Inferior parietal cortex (tissue), 1 donor: ENCODE data around the gene COL23A1.

ENCODE experiments used
- DNase-seq: peaks from one replicate; pipeline ENCODE4 v3.0.0-alpha.2; 2016; ENCODE audit errors: extremely low spot score

Gene COL23A1

GRCh38 chr5:178423431-178423830 lies 166.8 kb downstream of the COL23A1 start:
- DNase-seq: no peak

- DNase-seq: no peak
Observed at GRCh38 chr5:178422400-178422775, 167.8 kb downstream of the COL23A1 start.

- no peak for DNase-seq
Observed at GRCh38 chr5:178421699-178422399, 168.3 kb downstream of the COL23A1 start.

GRCh38 chr5:178421128-178421527 lies 169.1 kb downstream of the COL23A1 start:
- no peak for DNase-seq

GRCh38 chr5:178420354-178420781 lies 169.8 kb downstream of the COL23A1 start:
- no peak for DNase-seq

GRCh38 chr5:178419651-178420050 lies 170.5 kb downstream of the COL23A1 start:
- no peak for DNase-seq

- no peak for DNase-seq
Observed at GRCh38 chr5:178419196-178419595, 171.0 kb downstream of the COL23A1 start.

GRCh38 chr5:178418471-178419010 lies 171.7 kb downstream of the COL23A1 start:
- no peak for DNase-seq

GRCh38 chr5:178418031-178418430 lies 172.2 kb downstream of the COL23A1 start:
- DNase-seq: no peak

- DNase-seq: no peak
Observed at GRCh38 chr5:178417391-178417811, 172.8 kb downstream of the COL23A1 start.

- no peak for DNase-seq
Observed at GRCh38 chr5:178416919-178417318, 173.3 kb downstream of the COL23A1 start.

GRCh38 chr5:178416206-178416882 lies 173.8 kb downstream of the COL23A1 start:
- DNase-seq: no peak

GRCh38 chr5:178415353-178415752 lies 174.8 kb downstream of the COL23A1 start:
- DNase-seq: no peak

GRCh38 chr5:178413988-178414387 lies 176.2 kb downstream of the COL23A1 start:
- DNase-seq: no peak

GRCh38 chr5:178411083-178411482 lies 179.1 kb downstream of the COL23A1 start:
- DNase-seq: no peak

- DNase-seq: no peak
Observed at GRCh38 chr5:178407646-178408045, 182.5 kb downstream of the COL23A1 start.

GRCh38 chr5:178404987-178405386 lies 185.2 kb downstream of the COL23A1 start:
- DNase-seq: no peak

GRCh38 chr5:178403956-178404600 lies 186.1 kb downstream of the COL23A1 start:
- DNase-seq: no peak

- no peak for DNase-seq
Observed at GRCh38 chr5:178403351-178403750, 186.8 kb downstream of the COL23A1 start.

GRCh38 chr5:178399701-178400095 lies 190.5 kb downstream of the COL23A1 start:
- DNase-seq: no peak

GRCh38 chr5:178398901-178399700 lies 191.1 kb downstream of the COL23A1 start:
- no peak for DNase-seq
